HG03175 (cell line): ENCODE results near the gene KCTD21.
"Not testable (repeated sequence)": the region's sequence is repeated elsewhere in the genome, so short reads cannot be mapped to it uniquely, and the experiment has no call there.

Source experiments
- ATAC-seq: cut with Tn5 transposase; IDR thresholded peaks from one replicate; pipeline ENCODE4 v1.9.1; 2021; ENCODE audit warnings: mild to moderate bottlenecking, moderate library complexity; ENCODE audit not compliant: unreplicated experiment

KCTD21 gene

DNA sequence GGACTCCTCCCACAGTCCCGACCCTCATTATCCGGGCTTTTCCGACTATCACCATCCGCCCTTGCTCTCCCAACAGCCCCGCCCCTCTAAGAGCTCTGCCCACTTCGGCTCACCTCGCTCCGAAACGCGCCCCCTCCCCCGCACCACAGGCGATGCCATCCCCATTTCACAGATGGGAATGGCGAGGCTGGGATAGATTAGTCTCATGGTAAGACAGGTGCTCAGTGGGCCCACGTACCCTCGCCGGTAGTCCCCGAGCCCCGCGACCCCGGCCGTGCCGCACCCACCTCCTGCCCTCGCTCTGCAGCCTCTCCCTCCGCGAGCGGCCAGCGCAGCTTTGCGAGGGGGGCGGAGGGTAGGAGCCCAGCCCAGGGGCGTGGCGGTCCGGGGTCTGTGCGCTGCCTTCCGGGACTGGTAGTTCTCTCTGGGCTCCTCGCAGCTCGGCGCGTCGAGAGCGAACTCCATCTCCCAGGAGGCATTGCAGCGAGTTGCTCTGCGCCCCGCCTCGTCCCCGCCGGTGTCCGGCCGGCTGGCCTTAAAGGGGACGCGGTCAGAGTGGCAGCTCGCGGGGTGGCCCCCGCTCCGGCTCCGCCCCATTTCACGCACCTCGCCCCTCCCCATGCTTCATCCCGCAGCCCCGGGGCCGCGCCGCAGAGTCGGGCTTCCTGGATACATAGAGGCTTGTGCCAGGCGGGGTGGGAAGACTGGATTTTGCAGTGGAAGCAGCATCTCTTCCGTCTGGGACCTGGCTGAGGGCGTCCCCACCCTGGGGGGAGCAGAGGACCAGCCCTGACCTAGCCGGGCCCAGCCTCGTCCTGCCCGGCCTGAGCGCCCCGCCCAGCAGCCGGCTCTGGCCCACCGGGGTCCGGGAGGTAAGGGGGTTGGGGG is at the start of gene KCTD21, which contains the start of gene USP35:
Gene KCTD21, minus strand, starts transcription at position 341 of the 888 bp plus-strand sequence. CDS start 14,072 bp downstream, outside the sequence.
Gene USP35, plus strand, starts transcription at position 634 of the 888 bp plus-strand sequence. CDS start 7,327 bp downstream, outside the sequence.
- ATAC-seq = peak; percentile 98

DNA sequence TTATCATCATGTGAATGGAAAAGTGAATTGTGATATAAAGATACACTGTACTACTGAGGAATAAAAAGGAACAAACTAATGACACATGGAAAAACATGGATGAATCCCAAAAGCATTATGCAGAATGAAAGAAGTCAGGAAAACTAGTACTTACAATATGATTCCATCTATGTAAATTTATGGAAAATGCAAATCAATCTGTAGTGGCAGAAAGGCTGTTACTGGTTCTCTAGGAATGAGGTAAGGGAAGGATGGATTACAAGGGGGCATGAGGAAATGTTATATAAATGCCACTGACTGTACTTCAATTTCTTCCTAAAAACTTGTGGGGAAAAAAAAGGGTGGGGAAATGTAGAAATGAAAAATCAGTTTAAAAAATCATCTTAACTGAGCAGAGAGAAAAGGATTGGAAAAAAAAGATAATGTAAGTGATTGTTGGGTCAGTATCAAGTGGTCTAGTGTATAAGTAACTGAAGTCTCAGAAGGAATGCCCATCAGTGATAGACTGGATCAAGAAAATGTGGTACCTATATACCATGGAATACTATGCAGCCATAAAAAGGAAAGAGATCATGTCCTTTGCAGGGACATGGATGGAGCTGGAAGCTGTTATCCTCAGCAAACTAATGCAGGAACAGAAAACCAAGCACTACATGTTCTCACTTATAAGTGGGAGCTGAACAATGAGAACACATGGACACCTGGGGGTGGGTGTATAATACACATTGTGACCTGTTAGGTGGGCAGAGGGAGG is 49.0 kb upstream of the KCTD21 start:
- no peak for ATAC-seq

DNA sequence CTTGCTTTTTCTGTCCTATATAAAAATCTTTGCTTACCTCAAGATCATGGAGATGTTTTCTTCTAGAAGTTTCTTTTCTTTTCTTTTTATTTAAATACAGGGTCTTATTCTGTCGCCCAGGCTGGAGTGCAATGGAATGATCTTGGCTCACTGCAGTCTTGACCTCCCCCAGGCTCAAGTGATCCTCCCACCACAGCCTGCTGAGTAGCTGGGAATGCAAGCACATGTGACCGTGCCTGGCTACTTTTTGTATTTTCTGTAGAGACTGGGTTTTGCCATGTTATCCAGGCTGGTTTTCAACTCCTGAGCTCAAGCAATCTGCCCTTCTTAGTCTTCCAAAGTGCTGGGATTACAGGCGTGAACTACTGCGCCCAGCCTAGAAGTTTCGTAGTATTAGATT is 45.6 kb upstream of the KCTD21 start:
- no peak for ATAC-seq

GRCh38 chr11:78233046-78233445 is 44.6 kb upstream of the KCTD21 start:
- ATAC-seq = not testable (repeated sequence)

- ATAC-seq = no peak
Observed at GRCh38 chr11:78231962-78232501, 43.6 kb upstream of the KCTD21 start.

DNA sequence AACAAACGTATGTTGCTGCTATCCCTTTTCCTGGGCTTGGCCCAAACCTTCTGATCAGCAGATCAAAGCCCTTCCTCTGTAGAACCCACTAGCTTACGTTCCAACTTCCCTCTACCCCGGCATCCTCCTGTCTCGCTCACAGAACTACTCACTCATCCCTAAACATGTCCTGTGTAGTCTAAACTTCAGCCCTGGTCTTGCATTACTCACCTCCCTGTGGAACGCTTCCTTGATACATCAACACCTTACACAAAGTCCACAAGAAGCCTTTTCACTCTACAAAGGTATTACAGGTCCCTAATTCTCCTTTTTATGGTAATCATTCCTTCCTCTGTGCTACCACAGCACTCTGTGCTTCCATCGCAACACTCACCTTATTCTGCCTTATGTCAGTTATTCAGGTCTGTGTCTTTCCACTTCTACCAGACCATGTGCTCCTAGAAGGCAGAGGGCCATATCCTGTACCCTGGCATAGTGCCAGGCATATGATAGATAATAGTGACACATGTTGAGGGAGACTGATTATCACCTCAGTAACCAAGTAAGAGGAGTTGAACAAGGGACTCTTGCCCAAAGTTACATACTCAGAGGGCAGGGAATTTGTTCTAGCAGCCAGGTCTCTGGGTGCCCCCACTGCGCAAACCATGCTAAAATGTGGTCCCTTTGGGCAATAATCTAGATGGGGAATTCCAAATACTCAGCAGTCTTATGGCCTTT is 41.9 kb upstream of the KCTD21 start:
- ATAC-seq = no peak

- no peak for ATAC-seq
Observed at GRCh38 chr11:78229106-78229505, 40.7 kb upstream of the KCTD21 start.

- ATAC-seq = peak; percentile 62
Observed at GRCh38 chr11:78228467-78228866, 40.0 kb upstream of the KCTD21 start.

DNA sequence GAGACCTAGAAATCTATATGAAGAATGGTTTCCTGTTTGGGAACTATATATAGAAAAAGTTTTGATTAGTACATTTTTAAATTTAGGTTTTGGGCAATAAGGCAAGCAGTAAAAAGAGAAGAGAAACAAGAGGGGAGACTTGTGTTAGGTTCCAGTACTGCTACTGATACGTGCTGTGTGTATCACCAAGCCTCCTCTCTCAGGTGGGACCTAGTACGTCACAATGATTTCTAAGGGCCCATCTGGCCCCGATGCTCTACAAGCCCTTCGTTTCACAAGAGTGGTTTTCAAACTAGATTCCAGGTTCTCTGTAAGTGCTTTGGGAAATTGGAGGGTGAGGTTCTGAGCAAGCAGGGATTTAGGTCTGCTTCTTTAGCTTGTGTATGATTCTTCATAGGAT is 39.5 kb upstream of the KCTD21 start:
- no peak for ATAC-seq

- no peak for ATAC-seq
Observed at GRCh38 chr11:78226684-78227680, 38.6 kb upstream of the KCTD21 start.

DNA sequence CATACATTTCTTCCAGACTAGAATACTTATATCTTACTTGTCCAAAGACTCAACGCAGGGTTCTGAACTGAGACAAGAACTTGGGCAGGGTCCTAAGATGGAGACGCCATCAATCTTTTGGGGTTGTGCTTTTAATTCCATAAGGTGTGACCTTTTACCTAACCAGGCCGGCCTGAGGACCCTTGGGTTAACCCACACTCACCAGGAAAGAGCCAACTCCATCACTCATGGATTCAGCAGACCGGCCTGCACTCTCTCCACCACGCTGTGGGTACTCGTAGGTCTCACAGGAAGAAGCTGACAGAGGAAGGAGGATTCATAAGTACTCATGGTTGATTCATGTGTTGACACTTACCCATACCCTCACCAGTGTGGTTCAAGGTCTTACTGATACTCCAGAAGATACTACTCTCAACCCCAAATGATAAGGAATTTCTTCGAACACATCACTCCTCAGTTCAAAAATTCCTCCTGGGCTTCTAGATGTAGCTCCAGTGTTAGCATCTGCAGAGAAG is 36.5 kb upstream of the KCTD21 start:
- ATAC-seq = no peak

DNA sequence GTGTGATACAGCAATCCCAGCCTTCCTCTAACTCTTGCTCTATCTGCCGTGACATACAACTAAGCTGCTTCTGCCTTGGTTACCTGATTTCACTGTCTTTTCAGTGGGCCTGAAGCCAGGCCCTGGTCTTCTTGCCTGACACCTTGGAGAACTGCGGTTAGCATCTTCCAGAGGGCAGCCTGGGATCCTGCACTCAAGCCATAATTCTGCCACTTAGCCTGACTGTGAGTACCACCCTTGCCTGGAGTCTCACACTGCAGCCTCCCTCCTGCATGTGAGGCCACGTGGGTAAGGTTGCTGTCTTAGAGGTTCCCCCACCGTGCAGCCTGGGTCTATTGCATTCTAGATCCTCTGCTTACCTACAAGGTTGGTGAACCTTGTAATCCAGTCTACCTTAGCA is 36.1 kb upstream of the KCTD21 start:
- ATAC-seq = no peak

DNA sequence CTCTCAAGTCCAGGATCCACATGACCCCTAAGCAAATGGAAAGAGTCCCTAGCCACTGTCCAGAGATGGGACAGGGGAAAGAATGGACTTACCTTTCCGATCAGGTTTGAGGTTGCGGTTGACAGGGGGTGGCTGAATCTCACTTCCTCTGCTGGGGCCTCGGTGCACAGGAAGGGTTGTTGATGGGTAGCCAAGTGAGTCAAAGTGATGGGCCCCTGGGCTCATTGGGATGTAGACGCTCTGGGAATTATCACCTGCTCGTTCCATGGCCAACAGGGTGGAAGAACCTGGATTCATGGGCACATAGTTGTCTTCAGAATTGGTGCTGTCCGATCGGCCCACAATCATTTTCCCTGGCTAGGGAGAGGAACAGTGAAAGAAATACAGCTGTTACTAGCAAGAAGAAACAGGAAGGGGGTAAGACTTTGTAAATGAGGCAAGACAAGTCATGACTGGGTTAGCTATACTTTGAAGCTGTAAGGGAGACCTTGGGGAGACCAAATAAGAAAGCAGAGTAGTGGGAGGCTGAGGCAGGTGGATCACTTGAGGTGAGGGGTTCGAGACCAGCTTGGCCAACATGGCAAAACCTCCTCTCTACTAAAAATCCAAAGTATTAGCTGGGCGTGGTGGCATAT is 35.0 kb upstream of the KCTD21 start:
- ATAC-seq = peak; percentile 85

DNA sequence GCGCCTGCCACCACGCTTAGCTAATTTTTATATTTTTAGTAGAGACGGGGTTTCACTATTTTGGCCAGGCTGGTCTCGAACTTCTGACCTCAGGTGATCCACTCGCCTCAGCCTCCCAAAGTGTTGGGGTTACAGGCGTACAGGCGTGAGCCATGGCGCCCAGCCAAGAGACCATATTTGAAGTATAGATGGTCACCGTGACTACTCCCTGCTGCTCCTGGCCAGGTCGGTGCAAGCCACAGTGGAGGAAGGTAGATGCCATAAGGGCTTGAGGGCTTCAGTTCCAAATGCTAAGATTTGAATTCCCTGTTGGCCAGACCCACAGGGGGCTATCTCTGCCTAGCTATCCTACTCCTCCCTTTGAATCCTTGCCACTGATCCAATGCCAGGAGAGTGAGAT is 34.3 kb upstream of the KCTD21 start:
- ATAC-seq = not testable (repeated sequence)

- ATAC-seq = no peak
Observed at GRCh38 chr11:78221396-78222315, 33.2 kb upstream of the KCTD21 start.

- ATAC-seq = no peak
Observed at GRCh38 chr11:78220218-78221157, 32.1 kb upstream of the KCTD21 start.
